GM12878 (cell line): ENCODE measurements around the gene CCDC97. TPM values are rescaled to one million over a fixed set of nuclear protein-coding genes. Genes with fewer than 3 reads are reported as not detected.

Experiments
- ASH2L ChIP-seq: fragments of 300-600, 200-600 bp; sonication (generic); IDR thresholded peaks from 2 replicates; pipeline ENCODE4 v1.6.1; 2017; ENCODE audit warnings: low read depth, mild to moderate bottlenecking, borderline replicate concordance
- ATF7 ChIP-seq: fragments of 450-650 bp; IDR thresholded peaks from 2 replicates; pipeline ENCODE4 v1.6.1; 2016; ENCODE audit warnings: low read depth, mild to moderate bottlenecking
- BRCA1 ChIP-seq: IDR thresholded peaks from 2 replicates; pipeline ENCODE4 v1.6.1; 2011; ENCODE audit warnings: low read depth, low read length, improper control_type of control experiment
- CBX3 ChIP-seq: fragments of 200-600 bp; sonication (generic); IDR thresholded peaks from 2 replicates; pipeline ENCODE4 v1.6.1; 2016; ENCODE audit warnings: low read depth, borderline replicate concordance
- CEBPZ ChIP-seq: fragments of 150-350 bp; IDR thresholded peaks from 2 replicates; pipeline ENCODE4 v1.6.1; 2016; ENCODE audit warnings: low read depth, low read length
- ELK1 ChIP-seq: IDR thresholded peaks from 2 replicates; pipeline ENCODE4 v1.6.1; 2012; ENCODE audit warnings: low read depth, low read length, improper control_type of control experiment
- ETV6 ChIP-seq, 2 experiments: fragments of 450-650 bp in 1 of 2; IDR thresholded peaks in 1 of 2; conservative IDR thresholded peaks in 1 of 2; 2 replicates each; pipeline ENCODE4 v1.6.1; 2014; ENCODE audit warnings: antibody characterized with exemption in 1 of 2, borderline replicate concordance in 1 of 2, low read depth in 1 of 2, mild to moderate bottlenecking in 1 of 2, moderate library complexity in 1 of 2
- KLF5 ChIP-seq: fragments of 450-650 bp; IDR thresholded peaks from 2 replicates; pipeline ENCODE4 v1.6.1; 2014; ENCODE audit warnings: mild to moderate bottlenecking; ENCODE audit not compliant: partially characterized antibody
- NR2C2 ChIP-seq: IDR thresholded peaks from 2 replicates; pipeline ENCODE4 v1.6.1; 2011; ENCODE audit warnings: borderline replicate concordance, low read depth; ENCODE audit not compliant: control insufficient read depth, insufficient read length
- POU2F2 ChIP-seq: IDR thresholded peaks from 3 replicates; pipeline ENCODE4 v1.6.1; 2011; ENCODE audit warnings: low read depth, mild to moderate bottlenecking, low read length, borderline replicate concordance
- PRDM15 ChIP-seq: fragments of 450-650 bp; formaldehyde crosslinking; IDR thresholded peaks from 2 replicates; pipeline ENCODE4 v1.4.0; 2020; ENCODE audit warnings: mild to moderate bottlenecking, moderate library complexity
- RAD21 ChIP-seq: IDR thresholded peaks from 2 replicates; pipeline ENCODE4 v1.6.1; 2011; ENCODE audit warnings: mild to moderate bottlenecking, low read depth, low read length, moderate library complexity; ENCODE audit not compliant: insufficient read depth
- SP1 ChIP-seq: IDR thresholded peaks from one replicate; pipeline ENCODE4 v1.6.1; 2011; ENCODE audit warnings: low read depth, low read length
- SREBF1 ChIP-seq: IDR thresholded peaks from 2 replicates; pipeline ENCODE4 v1.6.1; 2012; ENCODE audit warnings: mild to moderate bottlenecking, low read length
- SRF ChIP-seq, 2 experiments: IDR thresholded peaks; 2 replicates each; pipeline ENCODE4 v1.6.1; 2011; ENCODE audit warnings: low read depth in 2 of 2, low read length in 2 of 2, mild to moderate bottlenecking in 1 of 2, moderate library complexity in 1 of 2
- TBL1XR1 ChIP-seq: IDR thresholded peaks from 2 replicates; pipeline ENCODE4 v1.6.1; 2012; ENCODE audit warnings: low read depth, low read length, improper control_type of control experiment
- TCF3 ChIP-seq: IDR thresholded peaks from 2 replicates; pipeline ENCODE4 v1.6.1; 2012; ENCODE audit warnings: low read depth, mild to moderate bottlenecking, low read length, borderline replicate concordance; ENCODE audit not compliant: insufficient read depth
- WRNIP1 ChIP-seq: IDR thresholded peaks from 2 replicates; pipeline ENCODE4 v1.6.1; 2011; ENCODE audit warnings: low read depth, low read length, improper control_type of control experiment, borderline replicate concordance
- ZNF24 ChIP-seq: fragments of 450-650 bp; IDR thresholded peaks from 2 replicates; pipeline ENCODE4 v1.6.1; 2017; ENCODE audit warnings: antibody characterized with exemption, mild to moderate bottlenecking
- ZNF274 ChIP-seq: IDR thresholded peaks from one replicate; pipeline ENCODE4 v1.8.0; 2011; ENCODE audit not compliant: insufficient read length, insufficient read depth
- ZZZ3 ChIP-seq: IDR thresholded peaks from 2 replicates; pipeline ENCODE4 v1.6.1; 2011; ENCODE audit warnings: low read depth; ENCODE audit not compliant: control insufficient read depth, insufficient read length
- polyA plus RNA-seq, 11 experiments: library from polyadenylated mRNA; depleted of rRNA in 4 of 11; unstranded in 6 of 11; stranded (reverse) in 5 of 11; fragments of >200 nt; fragmentation: Nextera tagmentation in 4 of 11; fragmentation: Illumina TruSeq in 1 of 11; extraction: Ambion mirVana in 4 of 11; extraction: Trizol in 1 of 11; gene quantifications; 1 replicate in 1 of 11; 2 replicates in 10 of 11; pipeline versions ENCODE4 v1.2.1 to v1.2.3, GENCODE V29; 2011 to 2016; ENCODE audit warnings: inconsistent platforms in 2 of 11, missing spikeins in 2 of 11, low read depth in 1 of 11
- total RNA-seq, 4 experiments: library from RNA; depleted of rRNA in 3 of 4; stranded (reverse); fragments of >200 nt in 3 of 4; fragmentation: Illumina TruSeq in 1 of 4; extraction: Trizol in 1 of 4; gene quantifications; 2 replicates each; pipeline versions ENCODE4 v1.2.1 to v1.2.3, GENCODE V29; 2013 to 2021

Gene CCDC97
- total and polyA plus RNA-seq, 10 of the 15 experiments (the other 5 are each of a cell fraction or from before 2014, with no cell fraction given) = 1.8 to 34.1 (median 18.8) TPM

- TF ChIP-seq CEBPZ (no peak), SREBF1 (peak; percentile 16; the same call in 1 of the 2 replicates), TBL1XR1 (0 out of 2 replicates have a peak, but pooled peaks have one; percentile 68), ZNF24 (no peak), PRDM15 (CRISPR knock-in tag) (no peak), POU2F2 (peak; percentile 89), BRCA1 (no peak), RAD21 (no peak), TCF3 (peak; percentile 99), ZNF274 (no peak), SP1 (peak; percentile 76), SRF (IDR thresholded peaks at IDR 0.05; ENCODE audit: low read depth in 2 of 2, low read length in 2 of 2) (0 out of 4 replicates have a peak, but pooled peaks of 1 of the 2 experiments have one; percentile 12), WRNIP1 (no peak), ELK1 (no peak; the same call in 1 of the 2 replicates), ETV6 (conservative IDR thresholded peaks at IDR 0.05 in 1 of 2, IDR thresholded peaks at IDR 0.05 in 1 of 2; ENCODE audit: borderline replicate concordance in 1 of 2, low read depth in 1 of 2) (peak in 1 of 2 experiments; percentile 52; a peak in 1 of 4 replicates), KLF5 (peak; percentile 78), CBX3 (no peak), NR2C2 (no peak), ASH2L (no peak), ZZZ3 (no peak), ATF7 (peak; percentile 96)
Measured at GRCh38 chr19:41263042-41263849, 46.7 kb upstream of the CCDC97 start (continued).
